Stomach (tissue), 9 donors: ENCODE results near the gene DNAJC1. TPM values are rescaled to one million over a fixed set of nuclear protein-coding genes. Genes with fewer than 3 reads are reported as not detected.
A peak's percentile ranks its signal among the peaks of the same experiment; 100 is the strongest.
"Not testable (repeated sequence)": the region's sequence is repeated elsewhere in the genome, so short reads cannot be mapped to it uniquely, and the experiment has no call there.

Experiments used
- DNase-seq, 2 donors: peaks; one replicate each; pipeline versions ENCODE4 v3.0.0 to v3.0.0-alpha.2; 2013 to 2019
- H3K27ac ChIP-seq, 5 donors: fragments of 200-600 bp in 4 of 5; sonication (generic) in 4 of 5; one replicate each; pipeline ENCODE4 v1.5.1; 2013 to 2019; ENCODE audit warnings: mild to moderate bottlenecking in 1 of 5, moderate library complexity in 1 of 5
- H3K27me3 ChIP-seq, 3 donors: fragments of 200-600 bp; sonication (generic); one replicate each; pipeline ENCODE4 v1.5.1; 2017 to 2019; ENCODE audit warnings: mixed run types in 1 of 3
- H3K36me3 ChIP-seq, 4 donors: fragments of 200-600 bp; sonication (generic); 1 replicate in 3 of 4; 2 replicates in 1 of 4; pipeline ENCODE4 v1.5.1; 2016 to 2019
- H3K4me1 ChIP-seq, 4 donors: fragments of 200-600 bp; sonication (generic); one replicate each; pipeline ENCODE4 v1.5.1; 2016 to 2019
- H3K4me3 ChIP-seq, 4 donors: fragments of 200-600 bp; sonication (generic) in 3 of 4; one replicate each; pipeline ENCODE4 v1.5.1; 2016 to 2019; ENCODE audit warnings: mild to moderate bottlenecking in 1 of 4
- H3K9me3 ChIP-seq, 4 donors: fragments of 200-600 bp; sonication (generic); one replicate each; pipeline ENCODE4 v1.5.1; 2016 to 2019
- EP300 ChIP-seq: sonication (generic); formaldehyde crosslinking; IDR thresholded peaks from one replicate; pipeline ENCODE4 v1.6.1; 2017; ENCODE audit warnings: antibody characterized with exemption
- POLR2A ChIP-seq, 4 donors: fragments of 450-650 bp; IDR thresholded peaks; one replicate each; pipeline ENCODE4 v1.6.1; 2016; ENCODE audit warnings: antibody characterized with exemption in 4 of 4, control low read depth in 2 of 4, mild to moderate bottlenecking in 1 of 4, moderate library complexity in 1 of 4
- POLR2AphosphoS5 ChIP-seq, 3 donors: sonication (generic); formaldehyde crosslinking; IDR thresholded peaks; one replicate each; pipeline ENCODE4 v1.6.1; 2016; ENCODE audit warnings: antibody characterized with exemption in 3 of 3
- WGBS, 5 donors: extraction: QIAGEN DNeasy Blood & Tissue Kit in 3 of 5; methylation state at CpG; one replicate each; pipeline versions ENCODE4 v1.1.5 to v1.1.7; 2013 to 2018; 5-methylcytosine and 5-hydroxymethylcytosine counted together
- intact Hi-C: fragments of 100-400 bp; cut with DNase I; formaldehyde crosslinking; loops from one replicate; pipeline ENCODE4 v1.15.1; 2023; ENCODE audit warnings: low total_unique reads
- polyA plus RNA-seq, 3 donors: library from polyadenylated mRNA; stranded (reverse); fragments of 200-250 nt; gene quantifications; one replicate each; pipeline ENCODE4 v1.2.3, GENCODE V29; 2013
- total RNA-seq, 5 donors: library from RNA; depleted of rRNA; stranded (reverse); fragments of >200 nt; gene quantifications; one replicate each; pipeline versions ENCODE4 v1.1.0 to v1.2.3, GENCODE V29; 2014 to 2016
- TF ChIP-seq, protein P1 (sequence below), 7 experiments: fragments of 450-650 bp in 4 of 7; fragments of 200-600 bp in 3 of 7; sonication (generic) in 3 of 7; IDR thresholded peaks; one replicate each; pipeline ENCODE4 v1.5.1; 2016 to 2019; ENCODE audit warnings: antibody characterized with exemption in 7 of 7, control low read depth in 2 of 7, mild to moderate bottlenecking in 1 of 7
- donor health status: healthy with polysubstance abuse.
- donor health status: Bipolar disorder and iron deficiency.
- donor health status: healthy.

The DNAJC1 gene
- total and polyA plus RNA-seq, 8 donors, result 16.3 to 344 (median 29.9) TPM

- DNase-seq, result peak in 1 of 2 donors; percentile 32
- no peak for TF ChIP-seq EP300
- TF ChIP-seq, protein P1, sequence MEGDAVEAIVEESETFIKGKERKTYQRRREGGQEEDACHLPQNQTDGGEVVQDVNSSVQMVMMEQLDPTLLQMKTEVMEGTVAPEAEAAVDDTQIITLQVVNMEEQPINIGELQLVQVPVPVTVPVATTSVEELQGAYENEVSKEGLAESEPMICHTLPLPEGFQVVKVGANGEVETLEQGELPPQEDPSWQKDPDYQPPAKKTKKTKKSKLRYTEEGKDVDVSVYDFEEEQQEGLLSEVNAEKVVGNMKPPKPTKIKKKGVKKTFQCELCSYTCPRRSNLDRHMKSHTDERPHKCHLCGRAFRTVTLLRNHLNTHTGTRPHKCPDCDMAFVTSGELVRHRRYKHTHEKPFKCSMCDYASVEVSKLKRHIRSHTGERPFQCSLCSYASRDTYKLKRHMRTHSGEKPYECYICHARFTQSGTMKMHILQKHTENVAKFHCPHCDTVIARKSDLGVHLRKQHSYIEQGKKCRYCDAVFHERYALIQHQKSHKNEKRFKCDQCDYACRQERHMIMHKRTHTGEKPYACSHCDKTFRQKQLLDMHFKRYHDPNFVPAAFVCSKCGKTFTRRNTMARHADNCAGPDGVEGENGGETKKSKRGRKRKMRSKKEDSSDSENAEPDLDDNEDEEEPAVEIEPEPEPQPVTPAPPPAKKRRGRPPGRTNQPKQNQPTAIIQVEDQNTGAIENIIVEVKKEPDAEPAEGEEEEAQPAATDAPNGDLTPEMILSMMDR (IDR thresholded peaks at IDR 0.05), result no peak
- TF ChIP-seq POLR2AphosphoS5 (IDR thresholded peaks at IDR 0.05), result no peak
- TF ChIP-seq POLR2A (IDR thresholded peaks at IDR 0.05), result no peak
- H3K4me3 ChIP-seq, result no peak overlapping the region
- H3K9me3 ChIP-seq, result peaks cover 0 to 33% (median 23%) of the 10 kb centered on the region in 4 donors
- H3K27ac ChIP-seq, result no peak overlapping the region
- H3K27me3 ChIP-seq, result no peaks in the 10 kb centered on the region
- 60 to 77% (median 71%) methylated on average over 5 of the region's 5 CpGs for WGBS, 5 donors
- no peaks in the 10 kb centered on the region for H3K4me1 ChIP-seq
- intact Hi-C loops, result no loop called here
- peaks cover 0 to 38% (median 10%) of the 10 kb centered on the region in 4 donors for H3K36me3 ChIP-seq
These were observed 114.6 kb downstream of the DNAJC1 start for GRCh38 chr10:21888959-21889358.

DNA sequence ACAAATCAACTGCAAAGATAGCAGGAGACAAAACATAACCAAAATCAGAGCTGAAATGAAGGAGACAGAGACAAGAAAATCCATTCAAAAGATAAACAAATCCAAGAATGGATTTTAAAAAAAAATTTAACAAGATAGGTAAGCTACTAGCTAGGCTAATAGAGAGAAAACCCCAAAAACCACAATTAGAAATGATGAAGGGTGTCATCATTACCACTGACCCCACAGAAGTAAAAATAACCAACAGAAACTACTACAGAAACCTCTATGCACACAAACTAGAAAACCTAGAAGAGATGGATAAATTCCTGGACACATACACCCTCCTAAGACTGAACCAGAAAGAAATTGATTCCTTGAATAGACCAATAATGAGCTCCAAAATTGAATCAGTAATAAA is 117.6 kb downstream of the DNAJC1 start:
- peaks cover 0 to 20% (median 8%) of the 10 kb centered on the region in 4 donors for H3K9me3 ChIP-seq
- TF ChIP-seq POLR2AphosphoS5 (IDR thresholded peaks at IDR 0.05) (no peak), EP300 (no peak), POLR2A (IDR thresholded peaks at IDR 0.05) (no peak)
- TF ChIP-seq, protein P1 (IDR thresholded peaks at IDR 0.05), result no peak
- peaks cover 3 to 27% (median 21%) of the 10 kb centered on the region in 4 donors for H3K36me3 ChIP-seq
- no peak overlapping the region for H3K4me3 ChIP-seq
- H3K27me3 ChIP-seq, result no peaks in the 10 kb centered on the region
- intact Hi-C loops, result no loop called here
- DNase-seq, result no peak
- H3K4me1 ChIP-seq, result no peaks in the 10 kb centered on the region
- no peak overlapping the region for H3K27ac ChIP-seq

GRCh38 chr10:21873198-21873597 is 130.3 kb downstream of the DNAJC1 start:
- Histone ChIP-seq H3K27ac (no peak overlapping the region), H3K36me3 (peaks cover 0 to 38% (median 30%) of the 10 kb centered on the region in 4 donors), H3K4me3 (no peak overlapping the region), H3K9me3 (peaks cover 0 to 20% (median 10%) of the 10 kb centered on the region in 4 donors), H3K27me3 (no peaks in the 10 kb centered on the region), H3K4me1 (no peaks in the 10 kb centered on the region)
- no peak for TF ChIP-seq EP300
- TF ChIP-seq, protein P1 (IDR thresholded peaks at IDR 0.05), result no peak
- intact Hi-C loops, result no loop called here
- no peak for DNase-seq
- 91 to 98% (median 97%) methylated on average over 5 of the region's 5 CpGs for WGBS, 5 donors

- DNase-seq, H3K4me1 ChIP-seq, H3K27me3 ChIP-seq, H3K4me3 ChIP-seq, intact Hi-C loops, H3K27ac ChIP-seq: not testable (repeated sequence)
- peaks cover 0 to 20% (median 10%) of the 10 kb centered on the region in 4 donors for H3K9me3 ChIP-seq
- 96 to 98% (median 97%) methylated on average over 11 of the region's 11 CpGs for WGBS, 5 donors
- peaks cover 0 to 40% (median 30%) of the 10 kb centered on the region in 4 donors for H3K36me3 ChIP-seq
These were observed 130.8 kb downstream of the DNAJC1 start for GRCh38 chr10:21872771-21873170.

GRCh38 chr10:21870849-21871248 is 132.7 kb downstream of the DNAJC1 start:
- Histone ChIP-seq H3K4me3 (no peak overlapping the region), H3K27ac (no peak overlapping the region), H3K9me3 (peaks cover 0 to 26% (median 11%) of the 10 kb centered on the region in 4 donors), H3K27me3 (no peaks in the 10 kb centered on the region), H3K36me3 (peaks cover 0 to 47% (median 29%) of the 10 kb centered on the region in 4 donors), H3K4me1 (no peaks in the 10 kb centered on the region)
- DNase-seq, result no peak
- intact Hi-C loops, result no loop called here
- TF ChIP-seq, protein P1 (IDR thresholded peaks at IDR 0.05), result no peak
- TF ChIP-seq POLR2AphosphoS5 (IDR thresholded peaks at IDR 0.05) (no peak), EP300 (no peak)
- WGBS, 5 donors, result 92 to 100% (median 96%) methylated on average over 1 of the region's 1 CpG

DNA sequence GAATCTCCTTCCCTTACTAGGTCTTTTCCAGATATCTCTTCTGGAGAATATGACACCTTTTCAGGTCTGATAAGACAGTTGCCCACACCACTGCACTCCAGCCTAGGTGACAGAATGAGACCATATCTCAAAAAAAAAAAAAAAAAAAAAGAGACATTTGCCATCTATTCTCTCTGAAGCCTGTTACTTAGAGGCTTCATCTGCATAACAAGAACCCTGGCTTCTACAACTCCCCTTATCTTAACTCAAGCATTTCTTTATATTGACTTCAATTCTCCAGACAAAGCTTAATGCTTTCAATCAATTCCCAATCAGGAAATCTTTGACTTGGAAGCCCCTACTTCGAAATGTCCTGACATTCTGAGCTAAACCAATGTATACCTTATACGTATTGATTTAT is 134.4 kb downstream of the DNAJC1 start:
- Histone ChIP-seq H3K9me3 (peaks cover 0 to 25% (median 11%) of the 10 kb centered on the region in 4 donors), H3K36me3 (peaks cover 0 to 42% (median 20%) of the 10 kb centered on the region in 4 donors)
- H3K4me3 ChIP-seq, intact Hi-C loops, DNase-seq, H3K27me3 ChIP-seq, H3K4me1 ChIP-seq, H3K27ac ChIP-seq: not testable (repeated sequence)
- 83 to 98% (median 87%) methylated on average over 2 of the region's 2 CpGs for WGBS, 5 donors
